MM.1S (cell line): ENCODE measurements around the gene HOXD11.

Experiments used
- DNase-seq: peaks from one replicate; pipeline ENCODE4 v3.0.0-alpha.2; 2015
- H2AFZ ChIP-seq: fragments of 300-600 bp; sonication (generic); 2 replicates; pipeline ENCODE4 v1.6.0; 2016; ENCODE audit warnings: antibody characterized with exemption, low read length
- H3F3A ChIP-seq: fragments of 300-600 bp; sonication (generic); 2 replicates; pipeline ENCODE4 v1.6.1; 2016; ENCODE audit warnings: mild to moderate bottlenecking, antibody characterized with exemption, low read length, moderate library complexity, mixed read lengths; ENCODE audit not compliant: insufficient read depth
- H3K27ac ChIP-seq: fragments of 300-600 bp; sonication (generic); 2 replicates; pipeline ENCODE4 v1.5.1; 2016; ENCODE audit warnings: mild to moderate bottlenecking, low read length
- H3K27me3 ChIP-seq: fragments of 300-600 bp; sonication (generic); replicated peaks from 2 replicates; pipeline ENCODE4 v1.6.0; 2016; ENCODE audit warnings: low read length; ENCODE audit not compliant: insufficient read depth
- H3K36me3 ChIP-seq: fragments of 300-600 bp; sonication (generic); replicated peaks from 2 replicates; pipeline ENCODE4 v1.6.1; 2016; ENCODE audit warnings: mild to moderate bottlenecking, low read length, mixed read lengths; ENCODE audit not compliant: insufficient read depth
- H3K4me1 ChIP-seq: fragments of 300-600 bp; sonication (generic); 2 replicates; pipeline ENCODE4 v1.6.1; 2016; ENCODE audit warnings: low read length, mixed read lengths
- H3K4me2 ChIP-seq: fragments of 300-600 bp; sonication (generic); 2 replicates; pipeline ENCODE4 v1.6.0; 2016; ENCODE audit warnings: low read depth, low read length
- H3K4me3 ChIP-seq: fragments of 300-600 bp; sonication (generic); 2 replicates; pipeline ENCODE4 v1.5.1; 2016; ENCODE audit warnings: low read length, mixed read lengths
- H3K79me2 ChIP-seq: fragments of 300-600 bp; sonication (generic); 2 replicates; pipeline ENCODE4 v1.6.1; 2016; ENCODE audit warnings: mixed run types, low read length, mixed read lengths
- H3K9ac ChIP-seq: fragments of 300-600 bp; sonication (generic); 2 replicates; pipeline ENCODE4 v1.6.1; 2016; ENCODE audit warnings: low read length, mixed read lengths
- H3K9me2 ChIP-seq: fragments of 300-600 bp; sonication (generic); replicated peaks from 2 replicates; pipeline ENCODE4 v1.6.1; 2016; ENCODE audit warnings: mild to moderate bottlenecking, low read length, mixed read lengths; ENCODE audit not compliant: insufficient read depth
- H3K9me3 ChIP-seq: fragments of 300-600 bp; sonication (generic); replicated peaks from 2 replicates; pipeline ENCODE4 v1.6.1; 2016; ENCODE audit warnings: mild to moderate bottlenecking, low read length, mixed read lengths; ENCODE audit not compliant: insufficient read depth
- H4K20me1 ChIP-seq: fragments of 300-600 bp; sonication (generic); 2 replicates; pipeline ENCODE4 v1.6.1; 2016; ENCODE audit warnings: mild to moderate bottlenecking, low read length, moderate library complexity, mixed read lengths; ENCODE audit not compliant: insufficient read depth
- CTCF ChIP-seq: fragments of 300-600 bp; sonication (generic); IDR thresholded peaks from 2 replicates; pipeline ENCODE4 v1.5.1; 2016; ENCODE audit warnings: antibody characterized with exemption, low read length, mixed read lengths
- EZH2 ChIP-seq: fragments of 300-600 bp; sonication (generic); optimal IDR thresholded peaks from 2 replicates; pipeline ENCODE3; 2017; ENCODE audit warnings: low read depth, mild to moderate bottlenecking, antibody characterized with exemption, low read length, mixed read lengths
- EZH2phosphoT487 ChIP-seq: fragments of 300-600 bp; sonication (generic); IDR thresholded peaks from 2 replicates; pipeline ENCODE4 v1.6.1; 2018; ENCODE audit warnings: antibody characterized with exemption, low read length

HOXD11 gene

GRCh38 chr2:176101216-176101830, 5.8 kb upstream of the HOXD11 start:
- Histone ChIP-seq H4K20me1 (no peaks in the 10 kb centered on the region), H3K9ac (no peak overlapping the region), H3K79me2 (no peaks in the 10 kb centered on the region), H2AFZ (no peak overlapping the region), H3K9me2 (no peaks in the 10 kb centered on the region), H3K27ac (no peak overlapping the region), H3F3A (peaks cover 10% of the 10 kb centered on the region), H3K4me3 (no peak overlapping the region), H3K4me1 (no peaks in the 10 kb centered on the region), H3K4me2 (no peak overlapping the region), H3K36me3 (no peaks in the 10 kb centered on the region), H3K27me3 (peaks cover 14% of the 10 kb centered on the region), H3K9me3 (no peaks in the 10 kb centered on the region)
- TF ChIP-seq EZH2phosphoT487: no peak
- no peak for TF ChIP-seq EZH2
- TF ChIP-seq CTCF: no peak
- DNase-seq: no peak

GRCh38 chr2:176101842-176102241, 5.2 kb upstream of the HOXD11 start:
- DNase-seq: no peak
- H3K9me3 ChIP-seq: no peaks in the 10 kb centered on the region
- peaks cover 14% of the 10 kb centered on the region for H3K27me3 ChIP-seq
- no peaks in the 10 kb centered on the region for H3K9me2 ChIP-seq
- H3K27ac ChIP-seq: no peak overlapping the region
- peaks cover 5% of the 10 kb centered on the region; the same call in 1 of the 2 replicates for H3F3A ChIP-seq
- no peak for TF ChIP-seq EZH2phosphoT487
- TF ChIP-seq CTCF: no peak
- no peak for TF ChIP-seq EZH2
- no peaks in the 10 kb centered on the region for H4K20me1 ChIP-seq
- H3K36me3 ChIP-seq: no peaks in the 10 kb centered on the region
- H3K9ac ChIP-seq: no peak overlapping the region
- H3K4me2 ChIP-seq: no peak overlapping the region
- H3K4me1 ChIP-seq: no peaks in the 10 kb centered on the region
- H2AFZ ChIP-seq: no peak overlapping the region
- no peak overlapping the region for H3K4me3 ChIP-seq
- H3K79me2 ChIP-seq: no peaks in the 10 kb centered on the region

GRCh38 chr2:176102309-176102866, 4.7 kb upstream of the HOXD11 start:
- Histone ChIP-seq H3K79me2 (no peaks in the 10 kb centered on the region), H3K9me2 (no peaks in the 10 kb centered on the region), H3K27ac (no peak overlapping the region), H3K4me2 (no peak overlapping the region), H4K20me1 (no peaks in the 10 kb centered on the region), H3K4me3 (no peak overlapping the region), H3K27me3 (peaks cover 14% of the 10 kb centered on the region), H3F3A (no peaks in the 10 kb centered on the region), H3K4me1 (no peaks in the 10 kb centered on the region), H3K9me3 (no peaks in the 10 kb centered on the region), H2AFZ (no peak overlapping the region), H3K36me3 (no peaks in the 10 kb centered on the region), H3K9ac (no peak overlapping the region)
- no peak for DNase-seq
- TF ChIP-seq EZH2phosphoT487 (no peak), CTCF (no peak), EZH2 (no peak)
